Smooth muscle cell (in vitro differentiated cells): Measurements from ENCODE around the gene SLC24A3. TPM values are rescaled to one million over a fixed set of nuclear protein-coding genes. Genes with fewer than 3 reads are reported as not detected.
A peak's percentile ranks its signal among the peaks of the same experiment; 100 is the strongest.

Experiments
- DNase-seq: peaks from one replicate; lab custom pipeline; 2025; ENCODE audit not compliant: unreplicated experiment; lab: John Stamatoyannopoulos, UW
- H2AFZ ChIP-seq: fragments of 200-600 bp; sonication (generic); 2 replicates; pipeline ENCODE4 v1.6.0; 2016; ENCODE audit warnings: antibody characterized with exemption, low read depth, mild to moderate bottlenecking
- H3F3A ChIP-seq: fragments of 200-600 bp; sonication (generic); 2 replicates; pipeline ENCODE4 v1.6.0; 2017; ENCODE audit warnings: antibody characterized with exemption, low read depth
- H3K27ac ChIP-seq: fragments of 200-600 bp; sonication (generic); 2 replicates; pipeline ENCODE4 v1.5.1; 2016; ENCODE audit warnings: low read depth, mild to moderate bottlenecking
- H3K27me3 ChIP-seq: fragments of 200-600 bp; sonication (generic); 2 replicates; pipeline ENCODE4 v1.6.1; 2016; ENCODE audit warnings: low read depth, mild to moderate bottlenecking
- H3K36me3 ChIP-seq: fragments of 200-600 bp; sonication (generic); 2 replicates; pipeline ENCODE4 v1.5.1; 2016; ENCODE audit warnings: low read depth
- H3K4me1 ChIP-seq: fragments of 200-600 bp; sonication (generic); 2 replicates; pipeline ENCODE4 v1.5.1; 2016; ENCODE audit warnings: low read depth
- H3K4me2 ChIP-seq: fragments of 200-600 bp; sonication (generic); 2 replicates; pipeline ENCODE4 v1.6.0; 2016; ENCODE audit warnings: mild to moderate bottlenecking
- H3K4me3 ChIP-seq: fragments of 200-600 bp; sonication (generic); 2 replicates; pipeline ENCODE4 v1.5.1; 2016; ENCODE audit warnings: mild to moderate bottlenecking
- H3K79me2 ChIP-seq: fragments of 200-600 bp; sonication (generic); 2 replicates; pipeline ENCODE4 v1.6.0; 2016; ENCODE audit warnings: low read depth, mild to moderate bottlenecking
- H3K9ac ChIP-seq: fragments of 200-600 bp; sonication (generic); 2 replicates; pipeline ENCODE4 v1.6.0; 2016; ENCODE audit warnings: low read depth
- H3K9me3 ChIP-seq: fragments of 200-600 bp; sonication (generic); replicated peaks from 2 replicates; pipeline ENCODE4 v1.5.1; 2016; ENCODE audit warnings: low read depth
- H4K20me1 ChIP-seq: fragments of 200-600 bp; sonication (generic); 2 replicates; pipeline ENCODE4 v1.6.0; 2016; ENCODE audit warnings: low read depth
- CTCF ChIP-seq: fragments of 200-600 bp; sonication (generic); IDR thresholded peaks from 2 replicates; pipeline ENCODE4 v1.5.1; 2017; ENCODE audit warnings: borderline replicate concordance, mild to moderate bottlenecking, antibody characterized with exemption; ENCODE audit not compliant: insufficient read depth, poor library complexity, severe bottlenecking
- WGBS: methylation state at CpG from one replicate; pipeline ENCODE4 v1.1.7; 2016; ENCODE audit warnings: low lambda C conversion rate; 5-methylcytosine and 5-hydroxymethylcytosine counted together
- polyA plus RNA-seq: library from polyadenylated mRNA; unstranded; fragments of >200 nt; fragmentation: Nextera tagmentation; extraction: Ambion mirVana; gene quantifications from 2 replicates; pipeline ENCODE4 v1.2.1, GENCODE V29; 2016
- total RNA-seq: library from RNA; depleted of rRNA; stranded (reverse); fragments of >200 nt; gene quantifications from 2 replicates; pipeline ENCODE4 v1.2.3, GENCODE V29; 2014

SLC24A3 gene
- total and polyA plus RNA-seq, 2 experiments from 2014 or later, result 2.5 to 3.2 TPM

DNA sequence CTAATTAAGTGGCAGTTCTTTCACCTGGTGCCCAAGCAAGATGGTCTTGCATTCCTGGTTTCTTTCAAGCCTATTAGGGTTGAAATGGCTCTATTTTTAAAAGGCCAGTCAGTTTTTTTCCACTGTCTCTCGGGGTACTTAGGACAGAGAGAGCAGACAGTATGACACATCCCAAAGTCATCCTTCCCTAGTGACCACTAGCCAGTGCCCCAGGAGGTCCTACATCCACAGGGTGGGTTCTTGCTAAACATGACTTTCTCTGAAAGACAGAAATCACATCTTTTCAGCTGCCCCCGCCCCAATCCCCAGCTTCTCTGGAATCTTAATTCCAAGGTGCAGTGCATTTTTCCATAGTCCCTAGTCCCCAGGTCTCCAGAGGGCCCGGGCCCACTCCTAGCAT is 192.4 kb downstream of the SLC24A3 start:
- no peak for TF ChIP-seq CTCF
- Histone ChIP-seq H3K9me3 (no peaks in the 10 kb centered on the region), H2AFZ (no peak overlapping the region), H3K27me3 (no peaks in the 10 kb centered on the region), H3F3A (no peaks in the 10 kb centered on the region), H3K9ac (no peak overlapping the region), H3K4me1 (no peaks in the 10 kb centered on the region), H3K27ac (no peak overlapping the region), H3K36me3 (no peaks in the 10 kb centered on the region), H3K4me3 (no peak overlapping the region), H3K4me2 (peak overlapping the region; percentile 17), H4K20me1 (no peaks in the 10 kb centered on the region), H3K79me2 (no peaks in the 10 kb centered on the region)
- DNase-seq, result no peak
- 59% methylated on average over 3 of the region's 3 CpGs for WGBS

DNA sequence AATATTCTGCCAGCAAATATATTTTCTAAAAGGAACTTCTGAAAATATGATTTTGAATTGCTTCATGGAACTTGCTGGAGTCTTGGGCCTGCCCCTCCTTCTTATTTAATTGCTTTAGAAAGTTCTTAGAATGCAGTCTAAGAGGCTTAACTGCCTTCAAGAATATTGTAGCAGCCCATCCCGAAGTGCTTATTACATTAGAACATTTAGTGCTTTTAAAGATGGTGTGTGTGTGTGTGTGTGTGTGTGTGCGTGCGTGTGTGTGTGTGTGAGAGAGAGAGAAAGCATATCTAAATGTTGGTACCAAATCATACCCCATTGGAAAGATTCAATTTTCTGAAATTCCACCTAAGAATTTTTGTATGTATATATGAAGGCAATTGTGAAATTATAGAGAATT is 193.5 kb downstream of the SLC24A3 start:
- Histone ChIP-seq H3K79me2 (no peaks in the 10 kb centered on the region), H3K27ac (no peak overlapping the region), H3F3A (no peaks in the 10 kb centered on the region), H3K36me3 (no peaks in the 10 kb centered on the region), H2AFZ (no peak overlapping the region), H3K4me2 (no peak overlapping the region), H3K27me3 (no peaks in the 10 kb centered on the region), H3K9ac (no peak overlapping the region), H3K4me1 (no peaks in the 10 kb centered on the region), H3K4me3 (no peak overlapping the region), H3K9me3 (no peaks in the 10 kb centered on the region), H4K20me1 (no peaks in the 10 kb centered on the region)
- WGBS, result 86% methylated on average over 3 of the region's 3 CpGs
- no peak for DNase-seq
- no peak for TF ChIP-seq CTCF

- no peaks in the 10 kb centered on the region for H3F3A ChIP-seq
- H3K4me1 ChIP-seq, result no peaks in the 10 kb centered on the region
- no peaks in the 10 kb centered on the region for H4K20me1 ChIP-seq
- no peaks in the 10 kb centered on the region for H3K79me2 ChIP-seq
- no peak overlapping the region for H2AFZ ChIP-seq
- no peak overlapping the region for H3K4me2 ChIP-seq
- no peak overlapping the region for H3K27ac ChIP-seq
- no peaks in the 10 kb centered on the region for H3K27me3 ChIP-seq
- WGBS, result 96% methylated on average over 2 of the region's 2 CpGs
- TF ChIP-seq CTCF, result no peak
- H3K9ac ChIP-seq, result no peak overlapping the region
- DNase-seq, result no peak
- no peak overlapping the region for H3K4me3 ChIP-seq
- H3K36me3 ChIP-seq, result no peaks in the 10 kb centered on the region
- no peaks in the 10 kb centered on the region for H3K9me3 ChIP-seq
Observed at GRCh38 chr20:19406381-19406780, 193.9 kb downstream of the SLC24A3 start.

DNA sequence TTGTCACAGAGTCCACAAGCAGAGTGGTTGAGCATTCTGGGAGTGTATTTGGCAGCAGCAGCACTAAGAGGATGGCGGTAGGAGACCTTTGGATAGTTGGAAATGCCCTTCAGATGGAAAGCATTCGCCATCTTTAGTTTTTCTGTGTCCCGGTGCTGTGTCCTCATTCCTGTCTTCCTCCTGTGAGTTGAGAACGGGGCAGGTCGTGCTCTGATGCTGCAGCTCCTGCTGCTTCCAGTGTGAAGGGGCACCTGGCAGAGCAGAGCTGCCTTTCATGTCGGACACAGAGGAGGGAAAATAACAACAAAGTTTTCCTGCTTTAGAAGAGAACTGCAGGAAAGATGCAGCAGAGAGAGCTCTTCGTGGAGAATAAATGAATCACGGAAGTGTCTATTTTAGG is 194.8 kb downstream of the SLC24A3 start:
- H3K9ac ChIP-seq, result no peak overlapping the region
- H3K27ac ChIP-seq, result no peak overlapping the region
- no peaks in the 10 kb centered on the region for H3K36me3 ChIP-seq
- 92% methylated on average over 8 of the region's 8 CpGs for WGBS
- H3K27me3 ChIP-seq, result no peaks in the 10 kb centered on the region
- no peak overlapping the region for H3K4me2 ChIP-seq
- no peaks in the 10 kb centered on the region for H3K9me3 ChIP-seq
- H3K4me1 ChIP-seq, result no peaks in the 10 kb centered on the region
- no peaks in the 10 kb centered on the region for H3F3A ChIP-seq
- no peak overlapping the region for H3K4me3 ChIP-seq
- DNase-seq, result no peak
- no peak for TF ChIP-seq CTCF
- H2AFZ ChIP-seq, result no peak overlapping the region
- no peaks in the 10 kb centered on the region for H4K20me1 ChIP-seq
- H3K79me2 ChIP-seq, result no peaks in the 10 kb centered on the region
